ENCODE data around the gene GRID1.
"Not testable (repeated sequence)": the region's sequence is repeated elsewhere in the genome, so short reads cannot be mapped to it uniquely, and the experiment has no call there.

The GRID1 gene

GRCh38 chr10:86102451-86102850, 264.1 kb downstream of the GRID1 start:
- DNase-seq, result no peak

- DNase-seq, result no peak
Observed at GRCh38 chr10:86102031-86102430, 264.6 kb downstream of the GRID1 start.

DNA sequence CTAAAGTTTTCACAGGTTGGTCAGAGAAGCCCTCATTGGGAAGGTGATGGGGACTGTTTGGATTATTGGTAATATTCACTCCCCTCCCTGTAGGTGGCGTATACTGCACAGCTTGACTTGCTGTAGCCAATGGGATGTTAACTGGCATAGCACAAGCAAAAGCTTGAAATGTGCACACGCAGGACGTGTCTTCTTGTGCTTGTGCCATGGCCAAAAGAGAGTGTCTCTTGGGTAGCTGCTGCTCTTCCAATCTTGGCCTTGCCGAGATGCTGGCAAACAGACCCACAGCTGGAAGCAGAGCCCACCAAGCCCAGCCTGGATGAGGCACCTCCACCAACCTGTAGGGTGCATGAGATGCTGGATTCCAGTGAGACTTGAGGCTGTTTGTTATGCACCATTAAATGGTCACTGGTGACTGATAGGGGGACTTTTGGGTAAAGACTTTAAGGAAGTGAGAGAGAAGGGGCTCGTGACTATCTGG, 266.0 kb downstream of the GRID1 start:
- DNase-seq, result no peak

DNA sequence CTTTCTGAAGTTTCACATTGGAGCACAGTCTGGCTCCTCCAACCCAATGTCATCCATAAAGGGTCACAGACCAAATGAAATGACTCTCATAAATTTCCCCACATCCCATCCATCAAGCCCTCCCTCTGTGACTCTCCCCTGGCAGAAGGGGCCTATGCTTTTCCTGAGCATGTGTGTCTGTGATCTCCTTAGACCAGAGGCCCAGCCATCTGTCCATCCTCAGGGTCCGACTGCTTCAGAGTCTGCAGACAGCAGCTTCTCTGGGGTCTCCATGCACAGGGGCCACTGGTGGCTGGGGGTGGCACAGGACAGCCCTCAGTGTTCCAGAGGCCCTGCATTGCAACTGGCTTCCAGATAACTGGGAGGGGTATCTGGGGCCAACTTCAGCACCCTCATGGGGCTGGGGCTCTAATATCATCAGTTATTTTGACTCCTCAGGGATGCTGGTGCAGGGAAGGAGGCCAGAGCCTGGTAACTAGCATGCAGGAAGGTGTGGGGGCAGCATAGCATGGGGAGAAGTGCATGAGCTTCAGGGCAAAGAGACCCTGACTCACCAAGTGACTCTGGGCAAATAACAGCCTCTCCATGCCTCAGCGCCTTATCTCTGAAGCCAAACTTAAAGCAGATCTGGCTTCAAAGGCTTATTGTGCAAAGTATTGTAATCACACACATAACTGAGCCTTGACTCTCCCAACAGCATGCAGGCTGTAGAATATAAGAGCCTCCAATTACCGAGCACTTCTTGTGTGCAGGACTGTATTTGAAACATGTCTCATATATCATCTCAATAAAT, 266.9 kb downstream of the GRID1 start:
- no peak for DNase-seq

DNA sequence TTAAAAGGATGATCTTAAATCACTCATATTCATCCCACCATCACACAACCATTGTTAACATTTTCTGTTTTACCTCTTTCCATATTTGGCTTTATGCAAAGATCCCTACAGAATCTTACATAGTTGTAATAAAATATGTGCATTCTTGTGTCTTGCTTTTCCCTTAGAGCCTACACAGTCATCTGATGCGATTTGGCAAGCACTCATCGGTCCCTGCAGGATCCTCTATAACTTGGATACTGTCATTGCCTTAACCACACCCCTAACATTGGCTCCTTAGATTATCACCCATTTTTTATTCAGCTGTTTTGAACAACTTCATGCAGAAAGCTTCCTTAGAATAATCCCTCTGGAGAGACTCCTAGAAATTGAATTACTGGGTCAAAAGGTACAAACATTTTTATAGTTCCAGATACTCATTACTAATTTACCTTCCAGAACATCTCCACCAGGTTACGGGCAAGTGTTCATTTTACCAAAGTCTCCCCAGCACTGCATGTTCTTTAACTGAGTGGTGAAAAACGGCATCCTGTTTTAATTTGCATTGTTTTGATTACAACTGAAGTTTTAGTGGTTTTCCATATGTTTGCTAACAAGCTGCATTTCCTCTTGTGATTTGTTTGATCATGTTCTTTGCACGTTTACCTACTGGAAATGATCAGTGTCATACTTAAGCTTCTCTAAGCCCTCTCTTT, 268.3 kb downstream of the GRID1 start:
- DNase-seq, result no peak

DNA sequence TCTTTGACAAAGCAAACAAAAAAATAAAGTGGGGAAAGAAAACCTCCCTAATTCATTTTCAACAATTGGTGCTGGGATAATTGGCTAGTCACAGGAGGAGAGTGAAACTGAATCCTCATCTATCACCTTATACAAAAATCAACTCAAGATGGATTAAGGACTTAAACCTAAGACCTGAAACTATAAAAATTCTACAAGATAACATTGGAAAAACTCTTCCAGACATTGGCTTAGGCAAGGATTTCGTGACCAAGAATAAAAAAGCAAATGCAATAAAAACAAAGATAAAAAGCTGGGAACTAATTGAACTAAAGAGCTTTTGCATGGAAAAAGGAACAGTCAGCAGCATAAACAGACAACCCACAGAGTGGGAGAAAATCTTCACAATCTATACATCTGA, 271.5 kb downstream of the GRID1 start:
- not testable (repeated sequence) for DNase-seq

- DNase-seq, result not testable (repeated sequence)
Observed at GRCh38 chr10:86092311-86092710, 274.3 kb downstream of the GRID1 start.

GRCh38 chr10:86091216-86091615, 275.4 kb downstream of the GRID1 start:
- no peak for DNase-seq

DNA sequence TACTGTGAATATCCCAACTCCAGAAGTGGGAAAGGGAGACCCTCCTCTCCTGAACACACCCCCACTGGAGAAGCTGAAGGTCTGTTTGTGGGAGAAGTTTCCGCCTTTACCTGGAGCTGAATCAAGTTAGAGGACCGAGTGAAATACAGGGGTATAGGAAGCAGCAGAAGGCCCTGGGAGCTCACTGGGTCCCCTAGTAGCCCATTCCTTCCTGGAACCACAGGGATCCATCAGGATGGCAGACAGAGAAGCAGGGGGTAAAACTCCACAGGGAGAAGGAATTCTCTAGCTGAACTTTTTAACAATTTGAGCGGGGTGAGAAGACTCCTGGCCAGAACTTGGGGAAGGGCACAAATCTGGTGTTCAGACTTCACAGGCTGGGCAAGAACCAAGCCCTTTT, 275.8 kb downstream of the GRID1 start:
- DNase-seq, result no peak

- no peak for DNase-seq
Observed at GRCh38 chr10:86087716-86088115, 278.9 kb downstream of the GRID1 start.

GRCh38 chr10:86086418-86086817, 280.2 kb downstream of the GRID1 start:
- no peak for DNase-seq

GRCh38 chr10:86085686-86086085, 280.9 kb downstream of the GRID1 start:
- no peak for DNase-seq

DNA sequence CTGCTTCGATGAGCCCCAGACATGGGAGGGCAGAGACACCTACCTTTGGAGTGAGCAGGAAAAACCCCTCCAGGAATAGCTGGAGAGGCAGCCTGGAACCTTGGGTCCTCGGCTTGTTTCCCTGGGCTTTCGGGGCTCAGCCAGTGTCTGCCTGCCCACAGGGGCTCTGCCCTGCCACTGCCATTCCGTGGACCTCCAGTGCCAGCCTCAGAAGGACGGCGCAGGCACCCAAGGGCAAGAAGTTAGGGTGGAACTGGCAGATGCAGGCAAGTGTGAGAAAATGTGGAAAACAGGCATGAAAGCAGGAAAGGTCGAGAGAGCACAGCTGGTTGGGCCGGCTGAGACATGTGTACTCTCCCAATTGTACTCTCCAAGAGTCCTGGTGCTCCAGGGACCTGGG, 281.5 kb downstream of the GRID1 start:
- DNase-seq, result no peak

DNA sequence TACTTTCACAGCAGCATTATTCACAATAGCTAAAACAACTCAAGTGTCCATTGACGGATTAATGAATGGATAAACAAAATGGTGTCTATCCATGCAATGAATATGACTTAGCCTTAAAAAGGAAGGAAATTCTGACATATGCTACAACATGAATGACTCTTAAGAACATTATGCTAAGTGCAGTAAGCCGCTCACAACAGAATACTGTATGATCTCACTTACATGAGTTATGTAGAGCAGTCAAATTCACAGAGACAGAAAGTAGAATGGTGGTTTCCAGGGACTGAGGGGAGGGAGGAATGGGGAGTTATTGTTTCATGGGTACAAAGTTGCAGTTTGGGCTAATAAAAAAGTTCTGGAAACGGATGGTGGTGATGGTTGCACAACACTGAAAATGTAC, 282.0 kb downstream of the GRID1 start:
- no peak for DNase-seq

DNA sequence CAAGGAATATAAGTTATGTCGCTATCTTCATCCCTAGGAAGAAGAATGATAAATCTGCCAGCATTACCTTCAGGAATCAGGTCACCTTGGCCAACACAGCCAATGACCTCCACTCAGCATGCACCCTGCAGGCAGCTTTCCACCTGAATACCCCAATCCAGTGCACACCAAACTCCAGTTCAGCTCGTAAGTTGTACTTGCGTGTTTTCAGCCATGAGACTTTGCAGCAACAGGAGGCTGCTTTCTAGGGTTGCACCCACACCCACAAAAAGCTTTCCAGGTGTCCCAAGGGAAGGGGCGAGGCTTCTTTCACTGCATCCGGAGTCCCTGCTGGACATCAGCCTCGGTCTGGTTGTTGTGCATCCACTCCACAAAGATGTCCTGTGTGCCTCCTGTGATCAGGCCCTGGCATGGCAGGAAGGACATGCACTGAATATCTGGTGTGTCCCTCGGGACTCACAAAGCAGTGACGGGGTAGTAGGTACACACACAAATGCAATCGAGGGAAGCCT, 282.9 kb downstream of the GRID1 start:
- DNase-seq, result no peak

DNA sequence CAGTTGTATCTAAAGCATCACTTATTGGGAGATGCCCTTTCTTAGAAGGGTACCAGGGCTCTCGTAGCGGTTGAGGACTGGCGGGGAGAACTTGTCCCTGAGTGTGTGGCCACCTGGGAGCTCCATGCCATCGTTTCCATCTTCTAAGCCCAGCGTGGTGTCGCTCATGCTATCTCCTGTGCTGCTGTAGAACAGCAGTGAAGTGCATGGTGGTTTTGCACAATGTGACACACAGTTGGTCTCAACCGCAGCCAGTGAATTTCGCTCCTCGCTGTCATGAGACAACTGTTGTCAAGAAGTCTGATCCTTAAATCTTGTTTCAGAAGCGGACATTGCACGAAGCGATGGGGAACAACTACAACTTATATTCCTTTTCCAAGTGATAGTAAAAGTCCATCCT, 283.4 kb downstream of the GRID1 start:
- no peak for DNase-seq

GRCh38 chr10:86082556-86082955, 284.0 kb downstream of the GRID1 start:
- no peak for DNase-seq

DNA sequence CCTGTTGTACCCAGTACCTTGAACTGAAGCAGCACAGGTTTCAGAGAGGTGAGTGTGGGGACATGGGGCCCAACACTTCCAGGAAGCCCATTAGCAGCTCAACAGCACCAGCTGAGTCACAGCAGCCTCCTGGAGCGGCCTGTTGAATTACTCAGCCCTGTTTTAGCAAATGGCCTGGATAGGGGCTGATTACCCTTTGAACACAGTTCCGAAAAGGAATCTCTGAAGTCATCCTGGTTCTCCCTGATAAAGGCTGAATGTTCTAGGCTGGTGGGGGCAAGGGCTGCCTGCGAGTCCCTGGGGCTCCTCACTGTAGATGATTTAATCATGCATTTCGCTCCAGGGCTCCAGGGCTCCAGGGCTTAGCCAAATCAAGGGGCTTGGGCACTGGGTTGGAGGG, 287.5 kb downstream of the GRID1 start:
- DNase-seq, result no peak

DNA sequence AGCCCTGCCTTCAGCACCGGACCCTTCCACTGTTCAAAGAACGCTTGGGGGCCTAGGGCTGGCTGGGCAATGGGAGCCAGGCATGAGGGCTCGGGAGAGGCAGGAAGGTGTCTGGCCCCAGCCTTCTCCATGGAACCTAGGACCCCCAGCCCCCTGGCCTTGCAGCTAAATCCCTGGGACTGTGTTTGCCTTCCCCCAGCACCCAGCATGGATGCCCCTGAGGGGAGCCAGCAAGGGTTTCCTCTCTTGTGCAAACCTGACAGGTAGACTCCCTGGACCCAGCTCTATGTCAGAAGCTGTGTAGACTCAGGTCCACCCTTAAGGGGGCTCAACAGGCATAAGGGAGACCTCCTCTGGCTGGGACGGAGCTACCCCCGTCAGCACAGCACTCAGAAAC, 288.0 kb downstream of the GRID1 start:
- DNase-seq, result no peak

DNA sequence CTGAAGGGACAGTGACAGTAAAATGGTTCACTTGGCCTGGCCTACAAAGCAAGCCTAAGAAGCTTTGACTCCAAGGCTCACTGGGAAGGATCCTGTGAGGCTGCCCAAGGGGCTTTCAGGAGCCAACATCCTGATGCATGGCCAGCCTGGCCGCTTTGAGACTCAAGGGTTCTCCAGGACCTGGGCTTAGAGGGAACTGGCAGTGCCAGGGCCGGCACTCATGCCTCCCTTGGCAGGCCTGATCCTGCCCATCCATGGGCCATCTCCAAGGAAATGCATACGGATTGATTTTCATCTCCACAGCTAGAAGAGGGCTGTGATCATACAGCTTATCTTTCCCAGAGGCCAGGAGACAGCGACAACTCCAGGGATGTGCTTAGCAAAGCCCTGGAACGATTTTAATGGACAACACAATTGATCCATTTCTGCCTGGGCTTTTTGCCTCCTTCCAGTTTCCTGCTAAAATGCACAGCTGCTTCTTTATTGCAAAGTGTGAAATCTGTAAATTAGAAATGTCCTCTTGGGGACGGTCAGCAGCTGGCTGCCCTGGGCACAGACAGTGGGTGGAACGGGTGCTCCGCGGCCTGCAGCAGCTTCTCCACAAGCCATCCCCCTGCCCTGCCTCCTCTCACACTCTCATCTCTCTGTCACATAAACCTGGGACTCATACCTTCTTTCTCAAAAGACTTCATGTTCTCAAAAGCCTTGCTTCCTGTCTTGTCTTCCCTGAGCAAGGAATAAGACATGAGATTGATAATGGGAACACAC, 288.5 kb downstream of the GRID1 start:
- DNase-seq, result no peak

- no peak for DNase-seq
Observed at GRCh38 chr10:86077271-86077670, 289.3 kb downstream of the GRID1 start.

GRCh38 chr10:86076497-86076896, 290.1 kb downstream of the GRID1 start:
- not testable (repeated sequence) for DNase-seq

DNA sequence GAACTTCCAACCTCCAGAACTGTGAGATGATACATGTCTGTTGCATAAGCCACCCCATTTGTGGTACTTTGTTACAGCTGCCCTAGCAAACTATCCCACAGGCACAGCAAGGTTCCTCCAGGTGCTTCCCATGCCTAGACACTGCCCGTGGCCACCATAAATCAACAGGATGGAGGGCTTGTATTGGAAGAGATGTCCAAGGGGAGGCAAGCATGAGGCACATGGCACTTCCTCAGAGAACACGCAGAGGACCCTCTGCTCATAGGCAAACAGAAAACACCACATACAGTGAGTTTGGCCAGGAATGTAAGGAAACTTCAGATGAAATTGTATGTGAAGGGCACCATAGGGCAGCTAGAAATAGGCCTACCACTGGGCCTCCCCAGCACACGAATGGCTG, 291.1 kb downstream of the GRID1 start:
- no peak for DNase-seq
